ENCODE data around the gene NTN4. TPM values are rescaled to one million over a fixed set of nuclear protein-coding genes. Genes with fewer than 3 reads are reported as not detected.

The NTN4 gene
- total RNA-seq, 1 donor = 135 TPM

DNA sequence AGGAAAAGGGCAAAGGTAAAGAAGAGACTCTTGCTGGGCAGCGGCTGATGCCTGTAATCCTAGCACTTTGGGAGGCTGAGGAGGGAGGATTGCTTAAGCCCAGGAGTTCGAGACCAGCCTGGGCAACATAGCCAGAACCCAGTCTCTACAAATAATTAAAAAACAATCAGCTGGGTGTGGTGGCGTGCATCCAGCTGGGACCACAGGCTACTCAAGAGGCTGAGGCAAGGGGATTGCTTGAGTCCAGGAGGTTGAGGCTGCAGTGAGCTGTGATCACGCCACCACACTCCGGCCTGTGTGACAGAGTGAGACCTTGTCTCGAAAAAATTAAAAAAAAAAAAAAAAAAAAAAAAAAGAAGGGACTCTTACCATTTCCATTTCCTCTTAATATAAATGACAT is 138.9 kb downstream of the NTN4 start:
- TF ChIP-seq, protein P1, sequence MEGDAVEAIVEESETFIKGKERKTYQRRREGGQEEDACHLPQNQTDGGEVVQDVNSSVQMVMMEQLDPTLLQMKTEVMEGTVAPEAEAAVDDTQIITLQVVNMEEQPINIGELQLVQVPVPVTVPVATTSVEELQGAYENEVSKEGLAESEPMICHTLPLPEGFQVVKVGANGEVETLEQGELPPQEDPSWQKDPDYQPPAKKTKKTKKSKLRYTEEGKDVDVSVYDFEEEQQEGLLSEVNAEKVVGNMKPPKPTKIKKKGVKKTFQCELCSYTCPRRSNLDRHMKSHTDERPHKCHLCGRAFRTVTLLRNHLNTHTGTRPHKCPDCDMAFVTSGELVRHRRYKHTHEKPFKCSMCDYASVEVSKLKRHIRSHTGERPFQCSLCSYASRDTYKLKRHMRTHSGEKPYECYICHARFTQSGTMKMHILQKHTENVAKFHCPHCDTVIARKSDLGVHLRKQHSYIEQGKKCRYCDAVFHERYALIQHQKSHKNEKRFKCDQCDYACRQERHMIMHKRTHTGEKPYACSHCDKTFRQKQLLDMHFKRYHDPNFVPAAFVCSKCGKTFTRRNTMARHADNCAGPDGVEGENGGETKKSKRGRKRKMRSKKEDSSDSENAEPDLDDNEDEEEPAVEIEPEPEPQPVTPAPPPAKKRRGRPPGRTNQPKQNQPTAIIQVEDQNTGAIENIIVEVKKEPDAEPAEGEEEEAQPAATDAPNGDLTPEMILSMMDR (IDR thresholded peaks at IDR 0.05; ENCODE audit: insufficient read depth, low read depth, low read length) = no peak
- H3K4me3 ChIP-seq (ENCODE audit: low read depth, low read length) = no peak overlapping the region
- no peak for DNase-seq (ENCODE audit: low read depth)

DNA sequence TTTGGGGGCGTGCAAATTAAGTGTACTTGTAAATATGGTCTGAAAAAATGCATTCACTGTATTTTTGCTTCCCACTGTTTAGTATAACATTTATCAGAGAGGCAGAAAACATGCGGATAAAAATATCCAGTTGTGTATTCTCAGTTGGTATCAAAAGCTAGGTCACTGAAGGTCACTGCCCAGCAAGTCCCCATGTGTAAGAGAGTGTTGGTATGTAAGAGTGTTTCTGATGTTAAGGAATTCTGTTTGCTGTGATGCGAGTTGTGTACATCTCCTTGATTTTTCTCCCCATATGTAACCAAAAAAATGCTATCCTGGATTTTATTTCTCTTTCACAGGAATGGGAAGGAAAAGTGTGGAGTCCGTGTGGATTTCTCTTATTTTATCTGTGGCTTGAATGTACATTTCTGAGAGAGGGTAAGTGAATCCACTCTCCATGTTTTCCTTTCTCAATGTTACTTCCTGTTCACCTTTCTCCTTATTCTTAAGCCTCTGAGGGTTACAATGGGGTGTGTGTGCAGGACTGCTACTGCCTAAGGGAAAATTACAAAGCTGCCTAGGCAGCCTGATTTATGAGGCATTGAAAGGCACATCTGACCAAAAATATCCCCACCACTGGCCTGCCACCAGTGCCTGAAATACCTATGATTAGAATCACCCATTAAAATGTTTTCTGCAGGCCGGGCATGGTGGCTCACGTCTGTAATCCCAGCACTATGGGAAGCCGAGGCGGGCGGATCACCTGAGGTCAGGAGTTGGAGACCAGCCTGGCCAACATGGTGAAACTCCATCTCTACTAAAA is 141.4 kb downstream of the NTN4 start:
- TF ChIP-seq, protein P1 (IDR thresholded peaks at IDR 0.05; ENCODE audit: insufficient read depth, low read depth, low read length) = no peak
- H3K4me3 ChIP-seq (ENCODE audit: low read depth, low read length) = no peak overlapping the region
- peak; percentile 32 for DNase-seq (ENCODE audit: low read depth)

DNA sequence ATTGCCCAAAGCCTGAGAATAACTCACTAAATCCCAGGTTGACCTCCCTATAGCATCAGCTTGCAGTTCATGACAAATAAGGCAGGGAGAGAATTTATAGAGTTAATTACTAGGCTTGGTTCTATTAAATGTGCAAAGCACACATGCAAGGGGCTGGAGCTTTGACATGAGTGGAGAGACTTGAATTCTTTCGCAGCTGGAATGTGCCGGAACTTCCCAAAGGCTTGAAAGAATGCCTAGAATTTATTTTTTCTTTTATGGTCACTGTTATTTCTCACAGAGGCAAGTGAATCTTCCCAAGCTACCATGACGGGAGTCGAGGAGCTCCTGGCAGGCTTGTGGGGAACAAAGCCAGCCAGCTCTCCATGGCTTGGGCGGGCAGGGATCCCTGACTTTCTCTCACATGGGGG is 143.8 kb downstream of the NTN4 start:
- TF ChIP-seq, protein P1 (IDR thresholded peaks at IDR 0.05; ENCODE audit: insufficient read depth, low read depth, low read length) = no peak
- DNase-seq (ENCODE audit: low read depth) = peak; percentile 63
- no peak overlapping the region for H3K4me3 ChIP-seq (ENCODE audit: low read depth, low read length)

DNA sequence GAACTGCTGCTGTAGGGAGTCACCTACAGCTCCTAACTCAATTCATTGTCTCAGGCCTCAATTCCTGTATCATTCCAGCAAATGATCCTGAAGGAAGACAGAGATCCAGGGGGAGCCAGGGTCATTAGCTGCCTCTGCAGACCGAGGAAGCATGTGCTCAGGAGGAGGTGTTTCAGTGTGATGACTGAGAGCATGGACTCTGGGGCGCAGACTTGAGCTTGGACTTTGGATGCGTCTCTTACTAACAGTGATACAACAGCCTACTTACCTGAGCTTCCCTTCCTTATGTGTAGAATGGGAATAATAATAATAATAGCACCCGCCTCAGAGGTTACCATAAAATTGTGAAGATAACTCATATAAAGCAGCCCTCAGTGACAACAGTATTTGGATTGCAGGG is 147.3 kb downstream of the NTN4 start:
- no peak for DNase-seq (ENCODE audit: low read depth)
- TF ChIP-seq, protein P1 (IDR thresholded peaks at IDR 0.05; ENCODE audit: insufficient read depth, low read depth, low read length) = no peak
- no peak overlapping the region for H3K4me3 ChIP-seq (ENCODE audit: low read depth, low read length)

DNA sequence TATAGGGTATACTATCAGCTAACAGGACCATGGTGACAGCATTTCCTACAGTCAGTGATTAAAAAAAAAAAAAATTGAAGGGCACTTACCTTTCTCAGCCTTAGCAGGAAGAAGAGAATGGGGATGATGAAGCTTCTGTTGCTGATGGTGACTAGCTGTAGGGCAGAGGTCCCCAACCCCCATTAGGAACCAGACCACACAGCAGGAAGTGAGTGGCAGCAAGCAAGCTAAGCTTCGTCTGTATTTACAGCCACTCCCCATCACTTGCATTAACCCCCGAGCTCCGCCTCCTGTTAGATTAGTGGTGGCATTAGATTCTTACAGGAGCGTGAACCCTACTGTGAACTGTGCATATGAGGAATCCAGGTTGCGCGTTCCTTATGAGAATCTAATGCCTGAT is 148.0 kb downstream of the NTN4 start:
- TF ChIP-seq, protein P1 (IDR thresholded peaks at IDR 0.05; ENCODE audit: insufficient read depth, low read depth, low read length) = no peak
- DNase-seq (ENCODE audit: low read depth) = no peak
- H3K4me3 ChIP-seq (ENCODE audit: low read depth, low read length) = no peak overlapping the region

DNA sequence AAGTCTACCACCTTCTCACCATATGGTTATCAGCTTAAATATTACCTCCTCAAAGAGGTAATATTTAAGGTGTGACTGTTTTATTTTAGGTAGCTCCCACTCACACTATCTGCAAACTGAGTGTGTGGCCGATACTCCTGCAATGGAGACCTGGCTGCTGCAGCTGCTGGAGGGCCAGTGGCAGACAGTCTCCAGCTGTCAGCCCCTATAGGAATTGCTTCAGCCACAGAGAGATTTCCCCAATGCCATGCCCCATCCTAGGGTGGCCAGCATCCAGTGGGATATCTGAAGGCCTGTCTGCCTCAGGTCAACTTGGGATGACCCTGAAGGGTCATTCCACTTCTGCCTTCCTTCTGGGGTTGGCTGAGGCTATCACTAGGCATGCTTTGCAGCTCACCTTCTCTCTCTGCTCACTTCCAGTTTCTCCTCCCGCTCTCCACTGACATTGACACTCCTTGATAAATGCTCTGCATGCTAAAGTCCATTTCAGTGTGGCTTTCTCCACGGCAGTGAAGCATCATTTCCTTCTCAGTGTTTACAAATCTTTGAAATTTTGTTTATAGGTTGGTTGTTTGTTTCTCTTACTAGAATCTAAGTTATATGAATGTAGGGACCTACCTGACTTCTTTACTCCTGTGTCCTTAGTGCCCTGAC is 149.1 kb downstream of the NTN4 start:
- DNase-seq (ENCODE audit: low read depth) = no peak
- TF ChIP-seq, protein P1 (IDR thresholded peaks at IDR 0.05; ENCODE audit: insufficient read depth, low read depth, low read length) = no peak
- no peak overlapping the region for H3K4me3 ChIP-seq (ENCODE audit: low read depth, low read length)

Data from fibroblast of villous mesenchyme (primary cell).